ENCODE measurements around the gene C5AR1.

DNA sequence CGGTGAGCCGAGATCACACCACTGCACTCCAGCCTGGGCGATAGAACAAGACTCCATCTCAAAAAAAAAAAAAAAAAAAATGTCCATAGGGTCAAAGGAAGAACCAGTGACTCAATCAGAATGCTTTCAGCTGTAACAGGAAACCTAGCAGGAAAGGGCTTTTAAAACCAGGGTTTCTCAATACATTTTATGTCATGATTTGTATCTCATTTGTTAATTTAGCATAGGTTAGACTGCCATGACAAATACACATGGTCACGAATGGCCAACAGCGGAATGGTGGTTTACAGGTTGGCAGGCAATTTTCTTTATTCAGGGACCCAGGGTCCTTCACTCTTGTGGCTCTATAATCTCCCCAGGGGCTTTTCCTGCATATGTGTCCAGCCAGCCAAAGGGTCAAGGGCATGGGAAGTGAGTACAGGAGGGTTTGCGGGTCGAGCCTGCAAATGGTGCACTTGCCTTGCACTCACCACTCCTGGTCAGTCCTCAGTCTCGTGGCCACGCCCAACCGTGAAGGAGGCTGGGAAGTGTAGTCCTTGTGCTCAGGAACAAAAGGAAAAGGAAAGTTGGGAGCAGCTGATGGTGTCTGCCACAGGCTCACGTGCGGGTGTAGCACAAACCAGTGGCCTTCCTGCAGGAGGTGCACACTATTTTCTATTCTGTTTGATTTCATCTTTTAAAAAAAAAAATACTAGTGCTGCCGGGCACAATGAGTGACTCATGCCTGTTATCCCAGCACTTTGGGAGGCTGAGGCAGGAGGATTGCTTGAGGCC, 54.3 kb downstream of the C5AR1 start:
- TF ChIP-seq POLR2A (IDR thresholded peaks at IDR 0.05; ENCODE audit: low read depth, low read length) (no peak), POLR2AphosphoS5 (IDR thresholded peaks at IDR 0.05; ENCODE audit: low read depth, low read length) (no peak)
